ENCODE measurements around the gene LRG1. TPM values are rescaled to one million over a fixed set of nuclear protein-coding genes. Genes with fewer than 3 reads are reported as not detected.

The LRG1 gene
- total RNA-seq, 1 experiment from 2014 or later = 0.81 TPM

DNA sequence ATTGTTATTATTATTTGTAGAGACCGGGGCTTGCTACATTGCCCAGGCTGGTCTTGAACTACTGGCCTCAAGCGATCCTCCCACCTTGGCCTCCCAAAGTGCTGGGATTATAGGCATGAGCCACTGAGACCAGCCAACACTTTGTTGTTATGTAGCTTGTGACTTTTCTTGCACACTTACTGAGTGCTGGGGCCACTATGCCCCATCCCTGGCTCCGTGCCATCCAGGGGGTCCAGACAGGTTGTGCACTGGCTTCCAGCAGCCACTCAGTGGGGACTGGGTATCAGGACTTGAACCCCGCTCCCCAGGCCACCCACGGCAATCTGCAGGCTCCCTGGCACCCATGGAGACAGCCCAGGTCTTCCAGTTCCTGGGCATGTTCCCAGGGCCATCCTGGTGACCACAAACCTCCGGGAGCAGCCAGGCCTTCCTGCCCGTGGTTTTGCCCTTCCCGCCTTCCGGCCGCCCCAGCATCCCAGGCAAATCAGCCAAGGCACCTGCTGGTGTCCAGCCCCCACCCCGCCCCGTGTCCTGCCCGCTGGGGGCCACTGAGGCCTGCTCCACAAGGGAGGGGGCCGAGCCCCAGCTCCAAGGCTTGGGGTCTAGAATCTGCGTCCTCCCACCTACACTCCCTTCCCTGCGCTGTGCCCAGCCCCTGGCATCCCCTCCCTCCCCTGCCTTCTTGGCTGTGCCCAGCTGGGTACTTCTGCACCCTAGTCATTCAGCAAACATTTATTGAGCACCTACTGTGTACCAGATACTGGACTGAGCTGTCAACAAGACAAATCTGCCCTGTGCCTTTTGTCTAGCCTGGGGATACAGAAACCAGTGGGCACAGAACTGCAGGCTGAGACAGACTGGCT lies 43.4 kb upstream of the LRG1 start (continued):
- TF ChIP-seq, protein P1, sequence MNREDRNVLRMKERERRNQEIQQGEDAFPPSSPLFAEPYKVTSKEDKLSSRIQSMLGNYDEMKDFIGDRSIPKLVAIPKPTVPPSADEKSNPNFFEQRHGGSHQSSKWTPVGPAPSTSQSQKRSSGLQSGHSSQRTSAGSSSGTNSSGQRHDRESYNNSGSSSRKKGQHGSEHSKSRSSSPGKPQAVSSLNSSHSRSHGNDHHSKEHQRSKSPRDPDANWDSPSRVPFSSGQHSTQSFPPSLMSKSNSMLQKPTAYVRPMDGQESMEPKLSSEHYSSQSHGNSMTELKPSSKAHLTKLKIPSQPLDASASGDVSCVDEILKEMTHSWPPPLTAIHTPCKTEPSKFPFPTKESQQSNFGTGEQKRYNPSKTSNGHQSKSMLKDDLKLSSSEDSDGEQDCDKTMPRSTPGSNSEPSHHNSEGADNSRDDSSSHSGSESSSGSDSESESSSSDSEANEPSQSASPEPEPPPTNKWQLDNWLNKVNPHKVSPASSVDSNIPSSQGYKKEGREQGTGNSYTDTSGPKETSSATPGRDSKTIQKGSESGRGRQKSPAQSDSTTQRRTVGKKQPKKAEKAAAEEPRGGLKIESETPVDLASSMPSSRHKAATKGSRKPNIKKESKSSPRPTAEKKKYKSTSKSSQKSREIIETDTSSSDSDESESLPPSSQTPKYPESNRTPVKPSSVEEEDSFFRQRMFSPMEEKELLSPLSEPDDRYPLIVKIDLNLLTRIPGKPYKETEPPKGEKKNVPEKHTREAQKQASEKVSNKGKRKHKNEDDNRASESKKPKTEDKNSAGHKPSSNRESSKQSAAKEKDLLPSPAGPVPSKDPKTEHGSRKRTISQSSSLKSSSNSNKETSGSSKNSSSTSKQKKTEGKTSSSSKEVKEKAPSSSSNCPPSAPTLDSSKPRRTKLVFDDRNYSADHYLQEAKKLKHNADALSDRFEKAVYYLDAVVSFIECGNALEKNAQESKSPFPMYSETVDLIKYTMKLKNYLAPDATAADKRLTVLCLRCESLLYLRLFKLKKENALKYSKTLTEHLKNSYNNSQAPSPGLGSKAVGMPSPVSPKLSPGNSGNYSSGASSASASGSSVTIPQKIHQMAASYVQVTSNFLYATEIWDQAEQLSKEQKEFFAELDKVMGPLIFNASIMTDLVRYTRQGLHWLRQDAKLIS (CRISPR knock-in tag; IDR thresholded peaks at IDR 0.05; ENCODE audit: borderline replicate concordance) = no peak

DNA sequence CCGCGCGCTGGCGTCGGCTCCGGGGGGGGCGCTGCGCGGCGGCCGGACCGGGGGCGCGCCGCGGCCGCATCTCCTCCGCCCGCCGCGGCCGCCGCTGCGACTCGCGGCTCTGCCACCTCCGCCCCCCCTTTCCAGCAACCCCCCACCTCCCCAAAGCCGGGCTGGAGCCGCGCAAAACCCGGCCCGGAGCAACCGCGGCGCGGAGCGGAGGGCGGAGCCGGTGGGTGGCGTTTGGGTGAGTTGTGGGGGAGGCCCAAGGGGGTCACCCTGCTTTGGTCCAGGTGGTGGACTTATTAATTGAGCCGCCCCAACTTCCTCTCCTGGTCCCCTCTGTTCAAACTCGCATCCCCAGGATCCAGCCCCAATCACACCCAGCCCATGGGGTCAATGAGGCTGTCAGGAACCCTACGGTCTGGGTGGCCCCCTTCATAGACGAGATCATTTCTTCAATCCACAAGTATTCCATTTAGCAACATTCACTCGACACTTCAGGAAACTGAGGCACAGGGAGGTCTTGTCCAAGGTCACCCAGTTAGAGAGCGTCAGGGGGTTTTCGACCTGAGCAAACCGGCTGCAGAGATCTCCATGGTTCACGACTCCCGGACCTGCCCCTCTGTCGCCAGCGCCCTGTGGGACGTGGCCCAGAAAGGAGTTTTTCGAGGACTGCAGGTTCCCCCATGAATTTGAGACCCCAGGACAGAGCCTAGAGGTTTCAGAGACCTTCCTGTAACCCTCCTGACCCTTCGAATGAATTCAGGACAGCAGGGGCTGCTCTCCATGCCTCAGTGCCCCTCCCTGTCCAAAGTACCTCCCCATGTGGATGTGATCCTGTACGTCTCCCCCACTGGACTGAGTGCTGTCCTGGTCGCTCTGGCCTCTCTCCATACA lies 42.1 kb upstream of the LRG1 start:
- peak; percentile 64 for DNase-seq (ENCODE audit: low spot score)
- no peak for TF ChIP-seq ZNF317 (CRISPR knock-in tag; IDR thresholded peaks at IDR 0.05; ENCODE audit: borderline replicate concordance, low read depth)
- TF ChIP-seq, protein P2, sequence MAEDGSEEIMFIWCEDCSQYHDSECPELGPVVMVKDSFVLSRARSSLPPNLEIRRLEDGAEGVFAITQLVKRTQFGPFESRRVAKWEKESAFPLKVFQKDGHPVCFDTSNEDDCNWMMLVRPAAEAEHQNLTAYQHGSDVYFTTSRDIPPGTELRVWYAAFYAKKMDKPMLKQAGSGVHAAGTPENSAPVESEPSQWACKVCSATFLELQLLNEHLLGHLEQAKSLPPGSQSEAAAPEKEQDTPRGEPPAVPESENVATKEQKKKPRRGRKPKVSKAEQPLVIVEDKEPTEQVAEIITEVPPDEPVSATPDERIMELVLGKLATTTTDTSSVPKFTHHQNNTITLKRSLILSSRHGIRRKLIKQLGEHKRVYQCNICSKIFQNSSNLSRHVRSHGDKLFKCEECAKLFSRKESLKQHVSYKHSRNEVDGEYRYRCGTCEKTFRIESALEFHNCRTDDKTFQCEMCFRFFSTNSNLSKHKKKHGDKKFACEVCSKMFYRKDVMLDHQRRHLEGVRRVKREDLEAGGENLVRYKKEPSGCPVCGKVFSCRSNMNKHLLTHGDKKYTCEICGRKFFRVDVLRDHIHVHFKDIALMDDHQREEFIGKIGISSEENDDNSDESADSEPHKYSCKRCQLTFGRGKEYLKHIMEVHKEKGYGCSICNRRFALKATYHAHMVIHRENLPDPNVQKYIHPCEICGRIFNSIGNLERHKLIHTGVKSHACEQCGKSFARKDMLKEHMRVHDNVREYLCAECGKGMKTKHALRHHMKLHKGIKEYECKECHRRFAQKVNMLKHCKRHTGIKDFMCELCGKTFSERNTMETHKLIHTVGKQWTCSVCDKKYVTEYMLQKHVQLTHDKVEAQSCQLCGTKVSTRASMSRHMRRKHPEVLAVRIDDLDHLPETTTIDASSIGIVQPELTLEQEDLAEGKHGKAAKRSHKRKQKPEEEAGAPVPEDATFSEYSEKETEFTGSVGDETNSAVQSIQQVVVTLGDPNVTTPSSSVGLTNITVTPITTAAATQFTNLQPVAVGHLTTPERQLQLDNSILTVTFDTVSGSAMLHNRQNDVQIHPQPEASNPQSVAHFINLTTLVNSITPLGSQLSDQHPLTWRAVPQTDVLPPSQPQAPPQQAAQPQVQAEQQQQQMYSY (CRISPR knock-in tag; IDR thresholded peaks at IDR 0.05) = peak; percentile 98
- TF ChIP-seq, protein P3, sequence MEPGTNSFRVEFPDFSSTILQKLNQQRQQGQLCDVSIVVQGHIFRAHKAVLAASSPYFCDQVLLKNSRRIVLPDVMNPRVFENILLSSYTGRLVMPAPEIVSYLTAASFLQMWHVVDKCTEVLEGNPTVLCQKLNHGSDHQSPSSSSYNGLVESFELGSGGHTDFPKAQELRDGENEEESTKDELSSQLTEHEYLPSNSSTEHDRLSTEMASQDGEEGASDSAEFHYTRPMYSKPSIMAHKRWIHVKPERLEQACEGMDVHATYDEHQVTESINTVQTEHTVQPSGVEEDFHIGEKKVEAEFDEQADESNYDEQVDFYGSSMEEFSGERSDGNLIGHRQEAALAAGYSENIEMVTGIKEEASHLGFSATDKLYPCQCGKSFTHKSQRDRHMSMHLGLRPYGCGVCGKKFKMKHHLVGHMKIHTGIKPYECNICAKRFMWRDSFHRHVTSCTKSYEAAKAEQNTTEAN (CRISPR knock-in tag; IDR thresholded peaks at IDR 0.05) = no peak
- H3K4me1 Mint-ChIP-seq = peaks cover 20% of the 10 kb centered on the region
- peak; percentile 5; the same call in 1 of the 2 replicates for ATAC-seq
- H3K36me3 Mint-ChIP-seq = no peaks in the 10 kb centered on the region
- H3K9me3 Mint-ChIP-seq = no peaks in the 10 kb centered on the region
- H3K27ac Mint-ChIP-seq = no peak overlapping the region
- peak overlapping the region; percentile 71 for H3K4me3 Mint-ChIP-seq
- H3K27me3 Mint-ChIP-seq (ENCODE audit: low read depth) = peaks cover 44% of the 10 kb centered on the region
- POLR2A ChIA-PET = no interaction called here
- CTCF ChIA-PET = interaction anchor here (1.8 to 3.6 kb wide), 2 partner anchors 15 to 54 kb away, joined by 7 to 31 read pairs; no protein-coding TSS in a partner anchor

DNA sequence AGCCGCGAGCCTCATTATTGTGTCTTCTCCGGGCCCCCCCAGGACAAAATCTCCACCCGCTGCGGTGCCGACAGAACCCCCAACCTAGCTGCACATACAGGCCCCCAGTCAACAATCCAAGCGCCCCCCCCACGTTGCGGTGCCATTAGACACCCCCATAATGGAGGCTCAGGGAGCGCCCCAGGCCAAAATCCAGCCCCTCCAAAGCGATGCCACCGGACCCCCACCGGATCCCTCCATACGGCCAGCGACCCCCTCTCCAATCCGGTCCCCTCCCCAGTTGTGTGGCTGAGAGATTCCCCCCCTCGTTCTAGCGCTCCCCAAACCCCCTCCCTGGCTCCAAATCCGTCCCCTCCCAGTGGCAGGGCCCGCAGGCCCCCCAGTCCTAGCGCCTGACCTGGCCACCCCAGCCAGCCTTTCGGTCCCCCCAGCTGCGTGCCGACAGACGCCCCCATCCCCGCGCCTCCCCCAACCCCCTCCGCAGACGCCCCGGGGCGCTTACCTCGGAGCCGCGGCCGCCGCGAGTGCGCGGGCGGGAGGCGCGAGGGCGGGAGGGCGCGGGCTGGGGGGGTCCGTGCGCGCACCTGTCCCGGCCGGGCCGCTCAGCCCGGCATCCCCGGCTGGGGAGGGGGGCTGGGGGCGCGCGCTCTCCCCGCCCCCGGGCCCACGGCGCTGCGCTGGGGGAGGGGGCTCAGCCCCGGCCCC lies 41.3 kb upstream of the LRG1 start:
- H3K4me3 Mint-ChIP-seq = peak overlapping the region; percentile 75
- POLR2A ChIA-PET = no interaction called here
- TF ChIP-seq, protein P2 (CRISPR knock-in tag; IDR thresholded peaks at IDR 0.05) = no peak
- TF ChIP-seq TEAD4 (CRISPR knock-in tag; IDR thresholded peaks at IDR 0.05) = no peak
- no peak for TF ChIP-seq ZNF138 (CRISPR knock-in tag; conservative IDR thresholded peaks at IDR 0.05)
- no peak for TF ChIP-seq GTF2I (CRISPR knock-in tag; conservative IDR thresholded peaks at IDR 0.05)
- no peak for TF ChIP-seq NFYB (CRISPR knock-in tag; conservative IDR thresholded peaks at IDR 0.05; ENCODE audit: low read depth)
- TF ChIP-seq SMAD4 (CRISPR knock-in tag; IDR thresholded peaks at IDR 0.05) = no peak
- TF ChIP-seq CREB1 (CRISPR knock-in tag; IDR thresholded peaks at IDR 0.05) = no peak
- TF ChIP-seq SOX15 (CRISPR knock-in tag; IDR thresholded peaks at IDR 0.05) = no peak
- TF ChIP-seq, protein P4, sequence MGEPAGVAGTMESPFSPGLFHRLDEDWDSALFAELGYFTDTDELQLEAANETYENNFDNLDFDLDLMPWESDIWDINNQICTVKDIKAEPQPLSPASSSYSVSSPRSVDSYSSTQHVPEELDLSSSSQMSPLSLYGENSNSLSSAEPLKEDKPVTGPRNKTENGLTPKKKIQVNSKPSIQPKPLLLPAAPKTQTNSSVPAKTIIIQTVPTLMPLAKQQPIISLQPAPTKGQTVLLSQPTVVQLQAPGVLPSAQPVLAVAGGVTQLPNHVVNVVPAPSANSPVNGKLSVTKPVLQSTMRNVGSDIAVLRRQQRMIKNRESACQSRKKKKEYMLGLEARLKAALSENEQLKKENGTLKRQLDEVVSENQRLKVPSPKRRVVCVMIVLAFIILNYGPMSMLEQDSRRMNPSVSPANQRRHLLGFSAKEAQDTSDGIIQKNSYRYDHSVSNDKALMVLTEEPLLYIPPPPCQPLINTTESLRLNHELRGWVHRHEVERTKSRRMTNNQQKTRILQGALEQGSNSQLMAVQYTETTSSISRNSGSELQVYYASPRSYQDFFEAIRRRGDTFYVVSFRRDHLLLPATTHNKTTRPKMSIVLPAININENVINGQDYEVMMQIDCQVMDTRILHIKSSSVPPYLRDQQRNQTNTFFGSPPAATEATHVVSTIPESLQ (CRISPR knock-in tag; IDR thresholded peaks at IDR 0.05) = no peak
- no peak for TF ChIP-seq ZNF416 (CRISPR knock-in tag; IDR thresholded peaks at IDR 0.05)

More for the DNA sequence above, 41.3 kb upstream of the LRG1 start:
- H3K4me1 Mint-ChIP-seq = peaks cover 16% of the 10 kb centered on the region
- no peak for DNase-seq (ENCODE audit: low spot score)
- H3K27me3 Mint-ChIP-seq (ENCODE audit: low read depth) = peaks cover 36% of the 10 kb centered on the region
- H3K9me3 Mint-ChIP-seq = no peaks in the 10 kb centered on the region
- H3K27ac Mint-ChIP-seq = no peak overlapping the region
- no peaks in the 10 kb centered on the region for H3K36me3 Mint-ChIP-seq
- no peak for ATAC-seq
- CTCF ChIA-PET = interaction anchor here (0.6 to 3.6 kb wide), 13 partner anchors 8 to 506 kb away, joined by 3 to 32 read pairs (median 6); no protein-coding TSS in a partner anchor

Data from WTC11 (cell line).